Measurements from ENCODE around the gene PKD1.

Gene PKD1

DNA sequence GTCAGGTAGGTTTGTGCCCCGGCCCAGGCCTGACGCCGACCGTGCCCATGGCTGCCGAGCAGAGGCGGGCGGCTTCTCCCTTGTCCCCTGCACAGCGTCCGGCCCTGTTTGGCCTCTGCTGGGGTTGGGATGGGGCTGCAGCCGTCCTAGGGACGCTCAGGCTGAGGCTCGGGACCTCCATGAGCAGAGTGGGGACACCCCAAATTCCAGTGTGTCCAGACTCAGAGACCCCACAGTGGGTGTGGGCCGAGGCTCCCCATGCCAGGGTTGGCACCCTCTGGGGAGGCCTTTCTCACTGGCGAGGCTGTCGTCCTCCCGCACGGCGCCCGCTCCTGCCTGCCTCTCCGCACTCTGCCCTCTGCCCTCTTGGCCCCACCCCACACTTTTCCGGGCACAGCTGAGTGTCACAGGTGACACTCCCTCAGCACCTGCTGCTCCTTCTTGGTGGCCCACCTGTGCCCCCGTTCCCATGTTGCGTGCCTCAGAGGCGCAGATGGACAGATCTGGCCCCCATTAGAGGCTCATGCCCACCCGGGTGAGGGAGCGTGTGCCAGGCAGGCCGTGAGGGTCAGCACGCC is 36.0 kb upstream of the PKD1 start:
- H3K4me1 ChIP-seq, result no peaks in the 10 kb centered on the region
- TF ChIP-seq, protein P1, sequence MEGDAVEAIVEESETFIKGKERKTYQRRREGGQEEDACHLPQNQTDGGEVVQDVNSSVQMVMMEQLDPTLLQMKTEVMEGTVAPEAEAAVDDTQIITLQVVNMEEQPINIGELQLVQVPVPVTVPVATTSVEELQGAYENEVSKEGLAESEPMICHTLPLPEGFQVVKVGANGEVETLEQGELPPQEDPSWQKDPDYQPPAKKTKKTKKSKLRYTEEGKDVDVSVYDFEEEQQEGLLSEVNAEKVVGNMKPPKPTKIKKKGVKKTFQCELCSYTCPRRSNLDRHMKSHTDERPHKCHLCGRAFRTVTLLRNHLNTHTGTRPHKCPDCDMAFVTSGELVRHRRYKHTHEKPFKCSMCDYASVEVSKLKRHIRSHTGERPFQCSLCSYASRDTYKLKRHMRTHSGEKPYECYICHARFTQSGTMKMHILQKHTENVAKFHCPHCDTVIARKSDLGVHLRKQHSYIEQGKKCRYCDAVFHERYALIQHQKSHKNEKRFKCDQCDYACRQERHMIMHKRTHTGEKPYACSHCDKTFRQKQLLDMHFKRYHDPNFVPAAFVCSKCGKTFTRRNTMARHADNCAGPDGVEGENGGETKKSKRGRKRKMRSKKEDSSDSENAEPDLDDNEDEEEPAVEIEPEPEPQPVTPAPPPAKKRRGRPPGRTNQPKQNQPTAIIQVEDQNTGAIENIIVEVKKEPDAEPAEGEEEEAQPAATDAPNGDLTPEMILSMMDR (IDR thresholded peaks at IDR 0.05; ENCODE audit: low read depth, low read length), result no peak
- H3K36me3 ChIP-seq, result peaks cover 70% of the 10 kb centered on the region
- H3K9me3 ChIP-seq, result no peaks in the 10 kb centered on the region
- DNase-seq, result no peak
- no peak overlapping the region for H3K4me3 ChIP-seq (ENCODE audit: low read depth, low read length)
- no peaks in the 10 kb centered on the region for H3K27me3 ChIP-seq

DNA sequence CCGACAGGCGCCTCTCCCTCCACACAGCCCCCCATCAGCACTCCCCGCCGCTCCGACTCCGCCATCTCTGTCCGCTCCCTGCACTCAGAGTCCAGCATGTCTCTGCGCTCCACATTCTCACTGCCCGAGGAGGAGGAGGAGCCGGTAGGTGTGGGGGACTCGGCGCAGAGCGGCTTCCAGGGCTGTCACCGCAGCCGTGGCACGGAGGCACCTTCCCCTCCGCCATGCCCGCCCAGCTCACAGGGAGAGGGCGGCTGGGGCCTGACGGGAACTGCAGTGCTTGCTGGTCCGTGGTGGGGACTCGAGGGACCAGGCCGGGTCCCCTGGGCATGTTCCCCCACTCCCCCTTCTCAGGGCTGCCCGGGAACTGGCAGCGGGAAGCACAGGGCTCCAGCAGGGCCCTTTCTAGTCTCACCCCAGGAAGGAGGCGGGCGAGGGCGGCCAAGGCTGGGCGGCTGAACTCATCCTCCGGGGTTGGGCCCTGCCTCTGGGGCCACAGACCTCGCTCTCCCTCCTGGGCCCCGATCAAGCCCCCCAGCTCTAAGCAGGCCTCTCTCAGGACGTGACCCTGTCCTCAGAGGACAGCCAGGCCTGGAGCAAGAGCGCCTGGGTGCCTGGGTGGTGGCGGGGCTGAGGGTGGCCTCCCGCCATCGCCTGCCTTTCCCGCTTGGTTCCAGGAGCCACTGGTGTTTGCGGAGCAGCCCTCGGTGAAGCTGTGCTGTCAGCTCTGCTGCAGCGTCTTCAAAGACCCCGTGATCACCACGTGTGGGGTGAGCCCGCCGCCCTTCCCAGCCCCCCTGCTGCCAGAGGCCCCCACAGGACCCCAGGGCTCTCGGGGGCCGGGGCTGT is 35.1 kb upstream of the PKD1 start:
- DNase-seq, result no peak
- no peaks in the 10 kb centered on the region for H3K9me3 ChIP-seq
- peaks cover 71% of the 10 kb centered on the region for H3K36me3 ChIP-seq
- TF ChIP-seq, protein P1 (IDR thresholded peaks at IDR 0.05; ENCODE audit: low read depth, low read length), result no peak
- no peaks in the 10 kb centered on the region for H3K4me1 ChIP-seq
- H3K27me3 ChIP-seq, result no peaks in the 10 kb centered on the region
- H3K4me3 ChIP-seq (ENCODE audit: low read depth, low read length), result no peak overlapping the region

DNA sequence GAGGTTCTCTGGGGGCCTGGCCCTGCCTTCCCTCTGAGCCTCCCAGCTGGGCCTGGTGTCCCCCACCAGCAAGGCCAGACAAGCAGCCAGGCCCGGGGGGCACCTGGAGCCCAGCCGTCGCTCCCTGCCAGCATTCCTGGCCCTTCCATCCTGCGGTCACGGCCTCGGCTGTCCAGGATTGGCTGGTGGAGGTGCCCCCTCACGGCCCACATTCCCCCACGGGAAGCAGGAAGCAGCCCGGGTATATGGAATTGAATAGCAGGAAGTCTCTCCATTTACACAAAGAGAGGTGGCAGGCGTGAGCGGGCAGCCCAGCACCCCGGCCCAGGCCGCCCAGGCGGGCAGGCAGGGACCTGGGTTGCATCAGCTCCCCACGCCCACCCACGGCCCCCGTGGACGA is 34.4 kb upstream of the PKD1 start:
- H3K36me3 ChIP-seq, result peaks cover 65% of the 10 kb centered on the region
- no peak overlapping the region for H3K4me3 ChIP-seq (ENCODE audit: low read depth, low read length)
- no peaks in the 10 kb centered on the region for H3K4me1 ChIP-seq
- no peaks in the 10 kb centered on the region for H3K27me3 ChIP-seq
- TF ChIP-seq, protein P1 (IDR thresholded peaks at IDR 0.05; ENCODE audit: low read depth, low read length), result no peak
- no peak for DNase-seq
- no peaks in the 10 kb centered on the region for H3K9me3 ChIP-seq

DNA sequence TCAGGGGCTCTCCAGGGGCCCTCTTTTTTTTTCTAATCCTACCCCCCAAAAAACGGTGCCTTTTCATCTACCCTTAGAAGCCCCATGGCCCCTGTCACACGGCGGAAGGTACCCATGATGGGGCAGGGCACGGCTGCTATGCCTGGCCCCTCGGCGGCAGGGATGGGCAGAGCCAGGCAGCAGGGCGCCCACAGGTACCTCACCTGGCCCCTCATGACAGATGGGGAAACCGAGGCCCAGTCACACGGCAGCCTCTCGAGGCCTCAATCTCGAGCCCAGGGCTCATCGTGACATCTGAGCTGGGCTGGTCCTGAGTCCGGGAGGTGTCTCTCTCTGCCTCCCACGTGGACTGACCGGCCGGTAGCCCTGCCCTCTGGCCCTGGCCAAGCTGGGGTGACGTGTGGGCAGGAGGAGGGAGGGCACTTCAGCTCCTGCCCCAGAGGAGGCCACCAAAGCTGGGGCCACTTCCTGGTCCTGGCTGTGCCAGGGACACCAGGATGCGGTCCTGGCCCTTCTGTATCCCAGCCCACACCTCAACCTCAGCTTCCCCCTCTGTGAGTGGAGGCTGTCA is 31.5 kb upstream of the PKD1 start:
- TF ChIP-seq, protein P1 (IDR thresholded peaks at IDR 0.05; ENCODE audit: low read depth, low read length), result no peak
- Histone ChIP-seq H3K9me3 (no peaks in the 10 kb centered on the region), H3K36me3 (peaks cover 57% of the 10 kb centered on the region), H3K27me3 (no peaks in the 10 kb centered on the region), H3K4me1 (no peaks in the 10 kb centered on the region), H3K4me3 (ENCODE audit: low read depth, low read length) (no peak overlapping the region)
- no peak for DNase-seq

DNA sequence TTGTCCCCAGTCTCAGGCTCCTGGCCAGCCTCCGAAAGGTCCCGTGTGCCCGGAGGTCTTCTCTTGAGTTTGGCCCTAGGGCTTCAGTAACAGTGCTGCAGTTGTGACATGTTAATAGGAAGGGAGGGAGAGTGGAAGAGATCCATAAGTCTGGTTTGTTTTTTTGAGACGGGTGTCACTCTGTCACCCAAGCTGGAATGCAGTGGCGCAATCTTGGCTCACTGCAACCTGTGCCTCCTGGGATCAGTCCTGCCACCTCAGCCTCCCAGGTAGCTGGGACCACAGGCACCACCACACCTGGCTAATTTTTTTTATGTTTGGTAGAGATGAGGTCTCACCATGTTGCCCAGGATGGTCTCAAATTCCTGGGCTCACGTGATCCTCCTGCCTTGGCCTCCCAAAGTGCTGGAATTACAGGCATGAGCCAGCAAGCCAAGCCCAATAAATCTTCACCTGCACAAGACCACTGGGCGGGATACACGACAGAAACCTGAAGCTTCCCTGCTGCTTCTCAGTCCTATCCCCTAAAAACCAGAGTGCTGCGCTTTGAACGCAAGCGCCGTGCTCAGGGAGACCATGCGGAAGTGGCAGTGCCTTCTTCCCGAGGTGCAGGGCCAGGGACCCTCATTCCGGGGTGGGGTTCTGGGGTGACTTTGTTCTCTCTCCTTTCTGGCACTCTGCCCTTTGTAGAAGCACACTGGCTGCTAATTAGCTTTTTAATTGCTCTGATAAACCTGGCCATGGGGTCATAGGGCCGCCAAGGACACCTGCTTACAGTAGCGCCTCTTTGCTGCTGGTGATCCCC is 30.8 kb upstream of the PKD1 start:
- H3K4me1 ChIP-seq, result no peaks in the 10 kb centered on the region
- no peaks in the 10 kb centered on the region for H3K9me3 ChIP-seq
- H3K27me3 ChIP-seq, result no peaks in the 10 kb centered on the region
- peaks cover 56% of the 10 kb centered on the region for H3K36me3 ChIP-seq
- TF ChIP-seq, protein P1 (IDR thresholded peaks at IDR 0.05; ENCODE audit: low read depth, low read length), result no peak
- no peak overlapping the region for H3K4me3 ChIP-seq (ENCODE audit: low read depth, low read length)
- DNase-seq, result no peak
